SK-N-DZ (cell line): ENCODE measurements around the gene AGBL3.
"Not testable (repeated sequence)": the region's sequence is repeated elsewhere in the genome, so short reads cannot be mapped to it uniquely, and the experiment has no call there.

Source experiments
- DNase-seq: peaks from one replicate; pipeline ENCODE4 v3.0.0-alpha.2; 2015; ENCODE audit warnings: low spot score

The AGBL3 gene

DNA sequence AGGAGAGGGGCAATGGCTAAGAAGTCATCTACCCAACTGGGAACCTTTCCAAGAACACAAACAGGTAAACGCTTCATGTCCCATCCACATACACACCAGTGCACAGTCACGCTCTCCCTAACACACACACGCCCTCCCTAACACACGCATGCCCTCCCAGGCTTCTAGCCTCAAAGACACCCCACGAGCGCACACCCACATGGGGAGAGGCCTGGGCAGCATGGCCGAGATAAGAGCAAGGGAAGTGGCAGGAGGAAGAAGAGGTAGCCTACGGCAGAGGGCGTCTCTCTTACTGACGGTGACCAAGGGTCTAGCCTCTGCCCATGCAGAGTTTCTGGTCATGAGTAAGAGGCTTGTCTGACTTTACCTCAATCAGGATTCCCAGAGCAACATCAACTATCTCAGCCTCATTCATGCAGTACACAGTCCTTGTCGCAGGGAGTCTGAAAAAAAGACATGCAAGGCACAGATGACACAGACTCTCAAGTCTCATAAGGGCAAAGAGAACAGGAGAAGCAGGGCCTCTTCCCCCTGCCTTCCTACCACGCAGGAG lies 181.1 kb downstream of the AGBL3 start:
- DNase-seq: no peak

DNA sequence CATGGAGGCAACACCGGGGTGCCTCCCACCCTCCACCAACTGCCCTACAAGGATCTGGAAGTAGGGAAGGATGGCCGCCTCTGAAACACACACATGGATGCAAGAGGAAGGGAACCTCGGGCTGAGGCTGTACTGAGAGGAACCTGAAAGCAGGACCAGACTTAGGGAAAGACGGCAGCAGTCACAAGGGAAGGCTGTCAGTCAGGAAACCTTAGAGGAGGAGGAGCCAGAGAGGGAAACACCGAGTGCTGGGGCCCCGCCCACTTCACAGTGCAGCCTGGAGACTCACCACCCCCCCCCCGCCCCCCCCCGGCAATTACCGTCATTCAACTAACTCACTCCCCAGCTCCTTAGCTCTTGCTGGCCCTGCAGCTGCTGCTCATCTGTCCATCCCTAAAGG lies 181.7 kb downstream of the AGBL3 start:
- DNase-seq: no peak

DNA sequence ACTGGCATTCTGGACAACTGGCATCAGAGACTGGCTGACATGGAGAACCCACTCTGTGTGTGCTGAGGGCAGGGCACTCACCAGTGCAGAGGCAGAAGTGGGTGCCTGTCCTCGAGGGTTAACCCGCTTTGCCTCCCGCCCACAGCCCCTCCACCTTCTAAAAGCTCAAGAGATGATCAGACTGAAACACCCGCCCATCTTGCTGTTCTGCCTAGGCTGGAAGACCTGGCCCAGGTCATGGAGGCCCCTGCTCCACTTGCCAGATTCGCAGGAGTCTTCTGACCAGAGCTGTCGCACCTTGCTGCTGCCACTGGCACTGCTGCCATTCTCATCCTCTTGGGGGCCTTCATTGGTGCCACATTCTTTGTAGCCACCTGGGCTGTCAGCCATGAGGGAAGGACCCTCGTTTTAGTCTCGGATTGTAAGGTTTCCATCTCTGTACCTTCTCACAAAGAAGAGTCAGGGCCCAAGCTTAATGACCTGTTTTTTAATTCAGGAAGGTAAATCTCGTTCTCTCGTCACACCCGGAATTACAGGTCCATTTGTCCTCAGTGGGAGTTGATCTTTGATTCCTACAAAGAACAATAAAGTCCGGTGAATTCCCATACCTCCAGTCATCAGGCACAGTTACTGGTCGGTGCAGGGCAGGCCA lies 182.3 kb downstream of the AGBL3 start:
- DNase-seq: no peak

DNA sequence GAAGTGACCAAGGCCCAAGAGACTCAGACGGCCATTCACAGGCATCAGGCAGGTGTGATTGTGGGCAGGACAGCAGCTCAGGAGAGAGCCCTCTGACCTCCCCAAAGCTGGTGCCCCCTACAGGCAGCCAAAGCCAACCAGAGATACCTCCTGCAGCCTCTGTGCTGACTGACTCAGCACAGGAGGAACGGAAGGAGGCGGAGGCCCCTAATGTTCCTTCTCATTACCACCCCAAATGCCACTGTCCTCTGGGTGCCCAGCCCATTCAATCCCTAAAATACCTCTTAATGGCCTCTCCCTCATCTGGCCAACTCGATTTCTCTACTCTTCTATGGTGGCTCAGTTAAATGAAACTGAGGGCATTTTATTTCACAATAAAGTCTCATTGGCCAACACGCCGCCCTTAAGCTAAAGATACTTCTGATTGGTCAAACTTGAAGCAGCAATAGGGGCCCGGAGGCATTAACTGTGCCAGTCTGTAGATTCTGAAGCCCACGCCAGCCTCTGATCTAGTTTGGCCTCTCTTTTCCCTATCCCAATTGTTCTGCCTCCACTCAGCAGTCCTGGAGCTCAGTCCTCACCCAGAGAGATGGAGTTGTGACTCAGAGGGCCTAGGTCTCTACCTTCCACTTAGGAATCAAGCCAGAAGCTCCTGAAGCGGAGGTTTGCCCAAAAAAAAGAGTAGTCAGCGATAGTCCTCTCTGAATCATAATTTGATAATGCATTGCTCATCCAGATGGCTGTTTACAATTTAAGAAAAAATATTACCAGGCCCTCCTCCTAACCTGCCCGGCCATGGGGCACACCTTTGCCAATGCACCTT lies 183.0 kb downstream of the AGBL3 start:
- no peak for DNase-seq

DNA sequence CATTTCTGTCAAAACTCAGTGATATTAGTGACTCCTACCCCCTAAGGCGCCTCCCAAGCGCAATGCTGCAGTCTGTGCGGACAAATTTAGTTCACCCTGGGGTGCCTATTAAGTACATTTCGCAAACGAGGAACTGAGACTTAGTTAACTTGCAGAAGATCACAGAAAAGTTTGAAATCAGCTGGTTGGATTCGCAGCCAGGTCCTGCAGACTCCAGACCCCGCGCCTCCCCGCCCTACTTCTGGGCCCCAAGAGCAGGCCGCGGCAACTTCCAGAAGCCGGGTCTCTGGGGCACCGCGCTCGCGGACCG lies 183.6 kb downstream of the AGBL3 start:
- DNase-seq: no peak

DNA sequence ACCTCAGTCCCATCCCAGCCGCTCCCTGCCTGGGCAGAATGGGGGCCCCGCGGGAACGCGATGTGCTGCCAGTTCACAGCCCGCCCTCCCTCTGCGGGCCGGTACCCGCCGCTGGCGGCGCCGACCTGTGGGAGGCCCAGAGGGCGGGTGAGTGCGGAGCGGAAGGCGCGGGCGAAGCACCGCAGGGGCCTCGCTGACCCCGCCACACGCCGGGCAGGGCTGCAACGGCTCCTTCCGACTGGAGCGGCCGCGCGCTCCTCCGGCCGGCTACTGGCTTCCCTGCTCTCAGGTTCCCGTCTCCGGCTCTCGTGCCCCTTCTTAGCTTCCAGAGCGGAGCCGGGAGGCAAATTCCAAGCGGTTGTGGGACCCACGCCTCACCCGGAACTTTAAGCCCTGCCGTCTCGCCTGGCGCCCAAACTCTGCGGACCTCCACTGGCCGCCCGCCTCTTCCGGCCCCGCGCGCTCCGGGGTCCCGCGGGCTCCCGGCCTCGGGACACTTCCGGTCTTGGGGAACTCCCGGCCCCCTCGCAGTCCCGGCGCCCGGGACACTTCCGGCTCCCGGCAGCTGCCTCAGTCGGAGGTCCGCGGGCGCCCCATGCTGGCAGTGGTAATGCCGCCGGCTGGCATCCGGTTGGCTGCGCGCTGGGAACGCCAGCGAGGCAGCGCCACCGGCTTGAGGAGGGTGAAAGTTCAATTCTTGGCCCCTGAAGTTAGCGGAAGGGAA lies 184.1 kb downstream of the AGBL3 start, which contains the start of gene CYREN:
Gene CYREN, minus strand, starts transcription at position 434 of the 724 bp plus-strand sequence. CDS start 1,785 bp downstream, outside the sequence.
- peak; percentile 94 for DNase-seq

DNA sequence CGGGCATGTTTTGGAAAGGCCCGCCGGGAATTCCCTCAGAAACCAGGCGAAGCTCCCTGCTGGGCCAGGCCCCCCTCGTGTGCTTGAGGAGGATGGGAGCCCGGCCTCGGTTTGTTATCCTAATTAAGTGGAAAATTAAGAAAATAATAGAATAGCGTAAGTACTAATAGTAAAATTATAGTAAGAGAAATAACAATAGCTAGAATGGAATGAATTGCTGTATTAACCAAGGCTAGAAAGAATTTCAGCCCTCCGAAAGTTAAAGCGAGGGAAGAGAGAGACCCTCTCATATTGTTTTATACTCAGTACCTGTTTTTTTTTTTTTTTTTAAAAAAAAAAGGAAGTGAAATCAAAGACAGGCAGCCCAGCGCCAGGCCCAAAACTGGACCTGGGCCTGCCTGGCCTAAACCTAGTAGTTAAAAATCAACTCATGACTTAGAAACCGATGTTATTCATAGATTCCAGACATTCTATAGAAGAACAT lies 184.7 kb downstream of the AGBL3 start:
- DNase-seq: not testable (repeated sequence)

DNA sequence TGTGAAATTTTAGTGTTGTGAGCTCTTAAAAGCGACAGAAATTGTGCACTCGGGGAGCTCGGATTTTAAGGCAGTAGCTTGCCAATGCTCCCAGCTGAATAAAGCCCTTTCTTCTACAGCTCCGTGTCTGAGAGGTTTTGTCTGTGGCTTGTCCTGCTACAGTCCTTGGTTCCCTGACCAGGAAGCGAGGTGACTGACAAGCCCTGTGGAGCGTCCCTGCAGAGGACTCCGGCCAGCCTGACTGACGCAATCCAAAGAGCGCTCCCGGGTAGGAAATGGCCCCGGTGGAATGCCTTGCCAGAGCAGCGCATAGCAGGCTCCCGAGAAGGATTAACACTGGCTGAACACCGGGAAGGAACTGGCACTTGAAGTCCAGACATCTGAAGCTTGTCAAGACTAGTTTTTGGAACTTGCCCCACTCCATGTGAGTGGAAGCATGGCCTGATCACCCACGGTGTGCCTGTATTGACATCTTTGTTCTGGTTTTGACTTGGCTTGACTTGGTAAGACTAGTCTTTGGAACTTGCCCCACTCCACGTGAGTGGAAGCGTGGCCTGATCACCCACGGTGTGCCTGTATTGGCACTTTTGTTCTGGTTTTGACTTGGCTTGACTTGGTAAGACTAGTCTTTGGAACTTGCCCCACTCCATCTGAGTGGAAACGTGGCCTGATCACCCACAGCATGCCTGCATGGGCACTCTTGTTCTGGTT lies 185.4 kb downstream of the AGBL3 start:
- DNase-seq: not testable (repeated sequence)

DNA sequence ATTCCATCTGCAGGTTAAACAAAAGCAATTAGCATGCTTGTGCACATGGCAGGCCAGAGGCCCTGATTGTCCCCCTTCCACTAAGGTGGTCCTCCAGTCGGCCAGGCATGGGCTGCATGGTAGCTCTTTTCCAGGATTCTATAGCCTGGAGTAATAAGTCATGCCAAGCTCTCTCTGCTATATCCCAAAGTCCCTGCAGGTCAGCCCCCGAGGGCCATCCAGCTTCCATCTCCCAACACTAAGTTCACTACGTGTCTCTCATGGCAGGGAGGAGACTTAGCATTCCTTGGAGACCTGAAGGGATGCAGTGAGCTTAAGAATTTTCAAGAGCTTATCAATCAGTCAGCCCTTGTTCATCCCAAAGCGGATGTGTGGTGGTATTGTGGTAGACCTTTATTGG lies 187.6 kb downstream of the AGBL3 start:
- DNase-seq: not testable (repeated sequence)

DNA sequence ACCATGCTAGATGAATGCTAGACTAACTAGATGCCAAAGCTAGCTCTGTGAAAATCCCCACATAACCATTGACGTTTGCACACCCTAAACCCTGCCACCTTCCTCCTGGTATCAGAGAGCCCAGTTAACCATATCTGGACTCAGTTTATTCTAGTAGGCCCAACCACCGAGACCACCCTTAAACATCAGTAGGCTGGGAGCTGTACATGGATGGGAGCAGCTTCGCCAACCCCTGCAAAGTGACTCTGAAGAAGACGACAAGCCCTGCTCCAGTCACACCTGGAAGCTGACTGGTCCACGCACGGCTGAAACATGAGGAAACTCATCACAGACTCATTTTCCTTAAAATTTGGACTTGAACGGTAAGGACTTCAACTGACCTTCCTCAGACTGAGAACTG lies 188.6 kb downstream of the AGBL3 start:
- DNase-seq: no peak

DNA sequence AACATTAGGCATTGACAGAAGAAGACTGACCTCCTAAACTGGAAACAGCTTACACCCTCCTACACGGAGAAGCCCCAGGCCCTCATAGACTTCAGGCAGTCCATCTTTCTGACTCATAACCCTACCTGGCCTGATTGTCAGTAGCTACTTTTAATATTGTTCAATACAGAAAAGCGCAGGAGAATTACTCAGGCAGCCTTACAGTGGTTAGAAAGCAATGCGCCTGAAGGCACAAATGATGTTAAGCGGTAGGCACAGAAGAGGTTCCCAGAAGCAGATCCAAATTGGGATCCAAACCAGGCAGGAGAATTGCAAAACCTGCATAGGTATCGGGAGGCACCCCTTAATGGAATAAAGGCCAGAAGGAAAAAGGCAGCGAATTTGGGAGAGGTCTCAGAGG lies 189.6 kb downstream of the AGBL3 start:
- DNase-seq: no peak

DNA sequence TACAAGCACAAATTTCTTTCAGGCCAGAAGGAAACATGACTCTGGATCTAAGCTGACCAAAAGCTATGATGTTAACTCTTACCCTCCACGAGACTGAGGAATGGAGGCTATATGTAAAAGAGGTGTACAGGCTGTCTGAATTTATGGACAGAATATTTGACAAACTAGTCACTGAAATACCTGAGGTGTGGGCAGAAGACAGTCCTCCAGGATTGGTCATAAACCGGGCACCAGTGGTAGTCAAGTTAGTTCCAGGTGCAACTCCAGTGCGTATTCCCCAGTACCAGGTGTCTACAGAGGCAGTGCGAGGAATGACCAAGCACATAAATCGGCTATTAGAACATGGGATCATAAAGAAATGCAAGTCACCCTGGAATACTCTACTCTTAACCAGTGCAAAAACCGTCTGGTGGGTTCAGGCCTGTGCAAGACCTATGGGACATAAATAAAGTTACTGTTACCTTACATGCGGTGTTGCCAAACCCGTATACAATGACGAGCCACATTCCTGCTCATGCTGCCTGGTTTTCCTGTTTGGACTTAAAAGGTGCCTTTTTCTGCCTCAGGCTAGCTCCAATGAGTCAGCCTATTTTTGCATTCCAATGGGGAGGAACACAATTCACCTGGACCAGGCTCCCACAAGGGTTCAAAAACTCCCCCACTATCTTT lies 190.9 kb downstream of the AGBL3 start:
- DNase-seq: no peak

DNA sequence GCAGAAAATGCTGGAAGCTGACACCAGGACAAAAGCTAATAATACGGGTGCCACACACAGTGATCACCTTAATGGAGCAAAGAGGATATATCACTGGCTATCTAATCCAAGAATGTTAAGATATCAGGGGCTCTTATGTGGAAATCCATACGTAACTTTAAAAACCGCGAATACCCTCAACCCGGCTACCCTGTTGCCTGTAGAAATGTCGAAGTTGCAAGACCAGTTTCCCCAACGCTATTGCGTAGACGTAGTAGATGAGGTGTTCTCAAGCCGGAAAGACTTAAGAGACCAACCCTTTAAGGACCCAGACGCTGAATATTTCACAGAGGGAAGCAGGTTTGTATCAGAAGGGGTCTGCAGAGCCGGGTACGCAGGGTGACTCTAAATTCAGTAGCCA lies 192.1 kb downstream of the AGBL3 start:
- no peak for DNase-seq

DNA sequence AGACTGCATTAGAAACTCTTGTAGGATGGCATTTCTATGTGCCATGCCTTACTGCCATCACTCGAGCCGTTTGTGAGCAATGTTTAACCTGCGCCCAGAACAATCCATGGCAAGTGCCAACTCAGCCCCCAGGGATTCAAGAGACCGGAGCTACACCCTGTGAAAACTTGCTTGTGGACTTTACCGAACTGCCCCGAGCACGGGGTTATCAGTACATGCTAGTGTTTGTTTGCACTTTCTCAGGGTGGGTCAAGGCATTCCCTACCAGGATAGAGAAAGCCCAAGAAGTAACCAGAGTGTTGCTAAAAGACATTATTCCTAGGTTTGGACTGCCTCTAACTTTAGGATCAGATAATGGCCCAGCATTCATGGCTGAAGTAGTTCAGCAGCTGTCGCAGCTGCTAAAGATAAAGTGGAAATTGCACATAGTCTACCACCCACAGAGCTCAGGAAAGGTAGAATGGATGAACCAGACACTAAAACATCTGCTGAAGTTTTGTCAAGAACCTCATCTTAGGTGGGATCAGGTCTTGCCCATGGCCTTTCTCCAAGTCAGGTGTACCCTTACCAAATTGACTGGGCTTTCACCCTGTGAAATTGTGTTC lies 193.1 kb downstream of the AGBL3 start:
- no peak for DNase-seq

DNA sequence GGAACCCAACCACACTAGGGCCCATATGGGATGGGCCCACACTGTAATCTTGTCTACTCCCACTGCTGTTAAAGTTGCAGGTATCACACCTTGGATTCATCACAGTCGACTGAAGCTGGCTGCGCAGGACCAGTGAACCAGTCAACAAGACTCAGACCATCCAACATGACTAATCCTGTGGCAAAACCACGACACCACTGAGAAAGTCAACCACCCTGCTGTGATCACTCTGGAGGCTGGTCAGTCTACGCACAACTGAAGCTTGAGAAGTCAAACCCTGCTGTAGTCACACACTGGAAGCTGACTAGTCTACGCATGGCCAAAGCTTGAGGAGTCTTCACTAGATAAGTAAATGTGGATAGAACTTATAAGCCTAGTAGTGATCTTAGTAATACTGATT lies 193.8 kb downstream of the AGBL3 start:
- DNase-seq: no peak

DNA sequence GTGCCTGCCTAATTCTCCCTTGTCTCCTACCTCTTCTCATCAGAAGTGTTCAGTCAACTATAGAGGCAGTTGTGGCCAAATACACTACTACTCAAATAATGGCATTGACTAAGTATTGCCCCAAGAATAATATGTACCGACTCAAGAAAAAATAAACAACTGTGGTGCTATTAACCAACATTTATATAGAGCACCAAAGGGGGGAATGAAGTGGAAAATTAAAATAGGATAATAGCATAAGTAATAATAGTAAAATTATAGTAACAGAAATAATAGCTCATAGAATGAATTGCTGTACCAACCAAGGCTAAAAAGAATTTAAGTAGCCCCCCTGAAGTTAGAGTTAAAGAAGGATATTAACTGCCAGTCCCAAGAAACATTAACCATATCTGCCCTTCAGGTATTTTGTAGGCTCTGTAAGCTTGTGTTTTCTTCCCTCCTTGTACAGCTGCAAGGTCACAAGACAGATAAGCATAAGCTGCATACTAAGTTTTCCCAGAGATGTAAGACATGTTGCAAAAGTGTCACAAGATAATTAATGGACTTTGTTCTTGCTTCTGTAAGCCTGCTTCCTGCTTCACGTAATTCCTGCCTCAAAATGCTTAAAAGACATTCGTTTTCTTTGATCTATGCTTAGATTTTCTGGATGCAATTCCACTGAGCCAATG lies 195.1 kb downstream of the AGBL3 start:
- no peak for DNase-seq

DNA sequence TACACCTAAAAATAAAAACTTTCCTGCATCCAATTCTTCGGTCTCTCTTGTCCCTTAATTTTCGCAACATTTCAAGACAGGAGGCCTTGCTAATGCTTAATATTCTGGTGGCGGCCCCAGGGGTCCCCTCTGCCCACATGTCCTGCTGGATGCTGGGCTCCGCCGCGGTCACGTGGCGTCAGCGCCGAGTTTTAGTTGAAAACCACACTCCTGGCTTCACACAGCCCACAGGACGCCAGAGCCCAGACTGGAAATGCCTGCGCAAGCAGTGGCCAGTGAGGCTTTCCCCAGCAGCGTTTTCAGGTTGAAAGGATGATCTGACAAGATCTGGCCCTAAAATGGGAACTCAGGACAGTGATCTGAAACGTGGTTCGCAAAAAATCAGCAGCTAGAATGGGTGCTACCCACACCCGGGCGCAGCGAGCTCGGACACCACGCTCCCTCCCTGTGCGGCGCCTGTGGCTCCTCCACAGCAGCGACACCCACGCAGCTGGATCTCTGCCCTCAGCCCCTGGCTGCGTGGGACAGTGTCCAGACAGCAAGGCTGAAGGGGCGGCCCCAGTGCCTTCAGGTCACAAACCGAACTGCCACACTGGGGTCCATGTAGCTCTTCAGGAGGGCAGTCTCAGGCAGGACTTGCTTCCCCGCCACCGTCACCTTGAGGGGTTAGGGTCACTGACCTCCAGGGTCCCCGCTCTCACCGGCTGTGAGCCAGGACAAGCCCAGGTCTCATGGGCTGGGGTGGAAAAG lies 195.8 kb downstream of the AGBL3 start:
- DNase-seq: no peak

DNA sequence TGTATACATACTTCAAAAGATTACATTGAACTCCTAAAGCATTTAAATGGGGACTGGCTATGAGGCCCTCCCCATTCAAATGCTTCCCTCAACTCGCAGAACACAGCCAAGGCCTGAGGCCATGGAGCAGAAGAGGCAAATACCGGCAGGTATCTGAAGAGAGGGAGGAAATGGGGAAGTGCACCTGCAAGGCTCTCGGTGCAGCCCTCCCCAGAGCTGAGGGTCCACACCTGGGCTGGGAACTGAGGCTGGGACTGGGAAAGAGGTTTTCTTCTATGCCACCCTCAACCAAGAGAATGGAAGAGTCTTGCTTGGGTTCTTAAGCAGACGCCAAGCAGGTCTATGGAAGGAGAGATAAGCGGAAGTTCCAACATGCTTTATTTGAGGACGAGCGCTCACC lies 197.2 kb downstream of the AGBL3 start:
- DNase-seq: no peak

DNA sequence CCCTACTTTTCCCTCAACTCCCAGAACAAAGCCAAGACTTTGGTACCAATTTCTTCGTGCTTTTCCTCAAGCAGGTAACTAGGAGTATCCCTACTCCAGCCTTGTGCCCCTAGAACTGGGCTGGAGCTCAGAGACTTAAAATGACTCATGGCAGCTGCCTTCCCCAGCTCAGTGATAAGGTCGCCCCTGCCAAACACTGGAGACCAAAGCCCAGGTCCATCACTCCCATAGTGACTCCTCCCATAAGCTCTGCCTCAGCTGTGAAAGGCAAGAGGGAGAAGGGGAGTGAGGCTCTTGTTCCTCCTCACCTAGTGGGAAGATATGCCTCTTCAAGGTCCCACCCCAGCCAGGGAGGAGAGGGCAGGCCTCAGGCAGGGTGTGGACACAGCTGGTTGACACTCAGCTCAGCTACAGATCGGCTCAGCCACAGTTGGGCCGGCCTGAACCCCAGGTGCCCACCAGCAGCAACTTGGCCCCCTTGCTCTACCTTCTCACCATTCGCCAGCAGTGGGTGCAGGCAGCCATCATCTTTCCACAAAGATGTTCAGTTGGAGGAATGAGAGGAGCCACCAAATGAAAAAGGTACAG lies 198.0 kb downstream of the AGBL3 start:
- DNase-seq: no peak
